ENCODE data around the gene CLEC11A.

Gene CLEC11A

GRCh38 chr19:50724522-50725217 lies 1.5 kb downstream of the CLEC11A start:
- Histone ChIP-seq H3F3A (ENCODE audit: control insufficient read depth, insufficient read depth) (no peaks in the 10 kb centered on the region), H3K79me2 (ENCODE audit: control insufficient read depth, low read length) (no peaks in the 10 kb centered on the region), H3K4me1 (ENCODE audit: control insufficient read depth, low read length) (peaks cover 30% of the 10 kb centered on the region), H3K4me2 (ENCODE audit: low read length) (peak overlapping the region; percentile 75), H3K27me3 (ENCODE audit: control insufficient read depth, low read length) (no peaks in the 10 kb centered on the region; the same call in 1 of the 2 replicates), H3K36me3 (ENCODE audit: control insufficient read depth, low read length) (no peaks in the 10 kb centered on the region), H3K27ac (ENCODE audit: low read depth, low read length) (no peak overlapping the region), H4K20me1 (ENCODE audit: control insufficient read depth, insufficient read depth, low read depth, low read length) (no peaks in the 10 kb centered on the region), H3K4me3 (ENCODE audit: low read length) (peak overlapping the region; percentile 72), H3K9me3 (ENCODE audit: control insufficient read depth, insufficient read depth, low read length) (no peaks in the 10 kb centered on the region), H3K9me2 (replicated peaks; ENCODE audit: control insufficient read depth, low read length) (no peaks in the 10 kb centered on the region)
- peak; percentile 76 for TF ChIP-seq CTCF (IDR thresholded peaks at IDR 0.05; ENCODE audit: low read depth, low read length, poor library complexity, severe bottlenecking)
- no peak for TF ChIP-seq EZH2phosphoT487 (IDR thresholded peaks at IDR 0.05; ENCODE audit: borderline replicate concordance, low read length)

- no peak for TF ChIP-seq CTCF (IDR thresholded peaks at IDR 0.05; ENCODE audit: low read depth, low read length, poor library complexity, severe bottlenecking)
- TF ChIP-seq EZH2phosphoT487 (IDR thresholded peaks at IDR 0.05; ENCODE audit: borderline replicate concordance, low read length) = no peak
- Histone ChIP-seq H3K9me3 (ENCODE audit: control insufficient read depth, insufficient read depth, low read length) (no peaks in the 10 kb centered on the region), H3K9me2 (replicated peaks; ENCODE audit: control insufficient read depth, low read length) (no peaks in the 10 kb centered on the region), H3K27me3 (ENCODE audit: control insufficient read depth, low read length) (no peaks in the 10 kb centered on the region; the same call in 1 of the 2 replicates), H3K36me3 (ENCODE audit: control insufficient read depth, low read length) (no peaks in the 10 kb centered on the region), H3F3A (ENCODE audit: control insufficient read depth, insufficient read depth) (no peaks in the 10 kb centered on the region), H4K20me1 (ENCODE audit: control insufficient read depth, insufficient read depth, low read depth, low read length) (no peaks in the 10 kb centered on the region), H3K4me2 (ENCODE audit: low read length) (peak overlapping the region; percentile 50), H3K27ac (ENCODE audit: low read depth, low read length) (no peak overlapping the region), H3K4me3 (ENCODE audit: low read length) (peak overlapping the region; percentile 68), H3K79me2 (ENCODE audit: control insufficient read depth, low read length) (no peaks in the 10 kb centered on the region), H3K4me1 (ENCODE audit: control insufficient read depth, low read length) (peaks cover 25% of the 10 kb centered on the region)
Observed at GRCh38 chr19:50725218-50725910, 2.2 kb downstream of the CLEC11A start.

- H3K4me3 ChIP-seq (ENCODE audit: low read length) = no peak overlapping the region; the same call in 1 of the 2 replicates
- H3K27me3 ChIP-seq (ENCODE audit: control insufficient read depth, low read length) = no peaks in the 10 kb centered on the region; the same call in 1 of the 2 replicates
- no peaks in the 10 kb centered on the region for H4K20me1 ChIP-seq (ENCODE audit: control insufficient read depth, insufficient read depth, low read depth, low read length)
- H3K27ac ChIP-seq (ENCODE audit: low read depth, low read length) = no peak overlapping the region
- no peaks in the 10 kb centered on the region for H3K9me3 ChIP-seq (ENCODE audit: control insufficient read depth, insufficient read depth, low read length)
- no peaks in the 10 kb centered on the region for H3K9me2 ChIP-seq (replicated peaks; ENCODE audit: control insufficient read depth, low read length)
- H3K4me2 ChIP-seq (ENCODE audit: low read length) = peak overlapping the region; percentile 50; the same call in 1 of the 2 replicates
- H3K4me1 ChIP-seq (ENCODE audit: control insufficient read depth, low read length) = peaks cover 24% of the 10 kb centered on the region
- no peak for TF ChIP-seq EZH2phosphoT487 (IDR thresholded peaks at IDR 0.05; ENCODE audit: borderline replicate concordance, low read length)
- TF ChIP-seq CTCF (IDR thresholded peaks at IDR 0.05; ENCODE audit: low read depth, low read length, poor library complexity, severe bottlenecking) = no peak
- H3F3A ChIP-seq (ENCODE audit: control insufficient read depth, insufficient read depth) = no peaks in the 10 kb centered on the region
- no peaks in the 10 kb centered on the region for H3K79me2 ChIP-seq (ENCODE audit: control insufficient read depth, low read length)
- no peaks in the 10 kb centered on the region for H3K36me3 ChIP-seq (ENCODE audit: control insufficient read depth, low read length)
Observed at GRCh38 chr19:50725911-50726230, 2.7 kb downstream of the CLEC11A start.
